Stromal cell of bone marrow (primary cell): ENCODE results near the gene SMARCA5.
A peak's percentile ranks its signal among the peaks of the same experiment; 100 is the strongest.
"Not testable (repeated sequence)": the region's sequence is repeated elsewhere in the genome, so short reads cannot be mapped to it uniquely, and the experiment has no call there.

Experiments
- DNase-seq: peaks from one replicate; pipeline ENCODE4 v3.0.0-alpha.2; 2012; ENCODE audit warnings: low read depth

Gene SMARCA5

GRCh38 chr4:143513314-143514168 is at the start of gene SMARCA5:
TSS of gene SMARCA5 (plus strand) at chr4:143513702. CDS start at chr4:143513925, 223 bp downstream.
- peak; percentile 96 for DNase-seq

- no peak for DNase-seq
Observed at GRCh38 chr4:143473334-143474126, 40.0 kb upstream of the SMARCA5 start.

GRCh38 chr4:143477487-143477886 is 36.0 kb upstream of the SMARCA5 start:
- no peak for DNase-seq

GRCh38 chr4:143481361-143481760 is 32.1 kb upstream of the SMARCA5 start:
- DNase-seq, result no peak

- DNase-seq, result peak; percentile 33
Observed at GRCh38 chr4:143482840-143483239, 30.7 kb upstream of the SMARCA5 start.

- no peak for DNase-seq
Observed at GRCh38 chr4:143486314-143486713, 27.2 kb upstream of the SMARCA5 start.

- DNase-seq, result no peak
Observed at GRCh38 chr4:143488687-143489086, 24.8 kb upstream of the SMARCA5 start.

GRCh38 chr4:143489106-143489505 is 24.4 kb upstream of the SMARCA5 start:
- DNase-seq, result peak; percentile 26

GRCh38 chr4:143498021-143498420 is 15.5 kb upstream of the SMARCA5 start:
- DNase-seq, result no peak

GRCh38 chr4:143502231-143502630 is 11.3 kb upstream of the SMARCA5 start:
- DNase-seq, result no peak

GRCh38 chr4:143506031-143506430 is 7.5 kb upstream of the SMARCA5 start:
- DNase-seq, result no peak

GRCh38 chr4:143511906-143512305 is 1.6 kb upstream of the SMARCA5 start:
- no peak for DNase-seq

- DNase-seq, result no peak
Observed at GRCh38 chr4:143512978-143513313, 556 bp upstream of the SMARCA5 start.

- DNase-seq, result no peak
Observed at GRCh38 chr4:143514169-143514495, 630 bp downstream of the SMARCA5 start.

GRCh38 chr4:143514497-143514896 is 995 bp downstream of the SMARCA5 start:
- peak; percentile 17 for DNase-seq

- DNase-seq, result no peak
Observed at GRCh38 chr4:143514901-143515300, 1.4 kb downstream of the SMARCA5 start.

GRCh38 chr4:143515905-143516304 is 2.4 kb downstream of the SMARCA5 start:
- no peak for DNase-seq

GRCh38 chr4:143517764-143518163 is 4.3 kb downstream of the SMARCA5 start:
- DNase-seq, result no peak

- no peak for DNase-seq
Observed at GRCh38 chr4:143524211-143524610, 10.7 kb downstream of the SMARCA5 start.

- DNase-seq, result not testable (repeated sequence)
Observed at GRCh38 chr4:143528046-143528445, 14.5 kb downstream of the SMARCA5 start.

- no peak for DNase-seq
Observed at GRCh38 chr4:143531380-143531779, 17.9 kb downstream of the SMARCA5 start.

- no peak for DNase-seq
Observed at GRCh38 chr4:143531788-143532491, 18.4 kb downstream of the SMARCA5 start.
